Activated T-helper 1 cell treated with Interleukin-2 at 50 U/mL for 16 hours (primary cell): ENCODE results near the gene TPST2.
A peak's percentile ranks its signal among the peaks of the same experiment; 100 is the strongest.
"Not testable (repeated sequence)": the region's sequence is repeated elsewhere in the genome, so short reads cannot be mapped to it uniquely, and the experiment has no call there.

Experiments
- DNase-seq: peaks from one replicate; pipeline ENCODE4 v3.0.0-alpha.2; 2020; ENCODE audit warnings: low read depth

TPST2 gene

DNA sequence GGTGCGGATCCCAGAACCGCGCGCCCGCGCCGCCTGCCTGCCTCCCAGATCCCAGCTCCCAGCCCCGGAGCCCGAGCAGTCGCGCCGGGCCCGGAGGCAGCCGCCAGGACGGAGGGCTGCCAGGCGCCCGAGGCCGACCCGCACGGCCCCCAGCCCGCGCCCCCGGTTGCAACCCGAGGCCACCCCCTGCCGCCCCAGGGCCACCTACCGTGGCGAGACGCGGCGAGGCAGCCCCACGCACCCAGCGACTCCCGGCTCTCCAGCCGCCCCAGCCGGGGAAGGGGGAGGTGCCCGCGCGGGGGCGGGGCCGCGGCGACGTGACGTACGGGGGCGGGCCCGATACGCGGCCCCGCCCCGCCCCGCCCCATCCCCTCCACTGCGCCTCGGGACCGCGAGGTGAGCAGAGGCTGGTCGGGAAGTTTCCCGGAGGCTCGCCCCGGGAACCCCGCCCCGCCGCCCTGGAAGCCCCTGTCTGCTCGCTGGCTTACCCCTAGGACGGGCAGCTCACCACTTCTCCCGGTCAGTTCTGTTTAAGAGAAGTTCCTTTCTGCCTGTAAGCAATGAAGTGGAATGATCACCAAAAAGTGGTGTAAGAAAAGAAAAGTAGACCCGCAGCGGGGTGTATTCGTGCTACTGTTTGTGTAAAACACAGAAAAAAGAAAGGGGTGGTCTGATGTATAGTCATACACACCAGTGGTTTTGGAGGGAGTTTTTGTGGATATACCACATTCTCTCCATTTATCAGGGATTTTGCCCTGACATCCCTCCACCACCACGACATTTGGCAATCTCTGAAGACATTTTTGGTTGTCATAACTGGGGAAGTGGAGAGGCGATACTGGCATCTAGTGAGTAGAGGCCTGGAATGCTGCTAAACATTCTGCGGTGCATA lies at the start of gene TPST2:
TSS of gene TPST2 (minus strand) at position 288 of the 892 bp plus-strand sequence. CDS start 48,502 bp downstream, outside the sequence.
- peak; percentile 76 for DNase-seq

GRCh38 chr22:26636296-26636695 lies 46.4 kb upstream of the TPST2 start:
- no peak for DNase-seq

DNA sequence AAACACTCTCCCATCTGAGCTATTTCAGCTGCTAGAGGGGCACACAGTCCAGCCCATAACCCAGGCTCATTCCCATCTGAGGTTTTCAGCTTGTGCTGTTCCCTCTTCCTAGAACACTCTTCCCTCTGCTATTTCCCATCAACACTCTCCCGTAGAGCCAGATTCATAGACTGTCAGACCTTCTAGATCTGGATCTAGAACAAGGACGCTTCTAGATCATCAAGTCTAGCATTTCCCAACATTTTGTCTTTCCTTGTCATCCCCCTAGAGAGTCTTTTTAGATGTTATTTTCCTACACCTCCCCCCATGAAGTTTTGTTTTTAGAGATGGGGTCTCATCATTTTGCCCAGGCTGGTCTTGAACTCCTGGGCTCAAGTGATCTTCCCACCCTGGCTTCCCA lies 45.2 kb upstream of the TPST2 start:
- DNase-seq, result no peak

DNA sequence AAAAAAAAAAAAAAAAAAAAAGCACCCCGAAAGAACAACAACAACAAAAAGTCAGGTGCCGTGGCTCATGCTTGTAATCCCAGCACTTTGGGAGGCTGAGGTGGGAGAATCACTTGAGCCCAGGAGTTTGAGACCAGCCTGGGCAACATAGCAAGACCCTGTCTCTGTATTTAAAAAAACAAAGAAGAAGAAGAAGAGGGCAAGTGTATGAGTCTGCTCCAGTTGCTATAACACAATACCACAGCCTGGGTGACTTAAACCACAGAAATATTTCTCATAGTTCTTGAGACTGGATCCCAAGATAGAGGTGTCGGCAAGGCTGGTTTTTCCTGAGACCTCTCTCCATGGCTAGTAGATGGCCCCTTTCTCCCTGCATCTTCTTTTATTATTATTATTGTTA lies 44.3 kb upstream of the TPST2 start:
- DNase-seq, result no peak

- no peak for DNase-seq
Observed at GRCh38 chr22:26632422-26633155, 42.7 kb upstream of the TPST2 start.

DNA sequence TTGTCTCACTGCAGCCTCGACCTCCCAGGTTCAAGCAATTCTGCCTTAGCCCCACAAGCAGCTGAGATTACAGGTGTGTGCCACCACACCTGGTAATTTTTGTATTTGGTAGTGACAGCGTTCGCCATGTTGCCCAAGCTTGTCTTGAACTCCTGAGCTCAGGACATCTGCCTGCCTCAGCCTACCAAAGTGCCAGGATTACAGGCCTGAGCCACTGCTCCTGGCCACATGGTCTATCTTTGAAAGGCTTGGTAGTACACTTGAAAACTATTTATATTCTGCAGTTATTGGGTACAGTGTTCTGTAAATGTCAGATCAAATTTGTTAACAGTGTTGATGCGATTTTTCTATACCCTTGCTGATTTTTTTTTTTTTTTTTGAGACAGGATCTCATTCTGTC lies 41.4 kb upstream of the TPST2 start:
- DNase-seq, result no peak

DNA sequence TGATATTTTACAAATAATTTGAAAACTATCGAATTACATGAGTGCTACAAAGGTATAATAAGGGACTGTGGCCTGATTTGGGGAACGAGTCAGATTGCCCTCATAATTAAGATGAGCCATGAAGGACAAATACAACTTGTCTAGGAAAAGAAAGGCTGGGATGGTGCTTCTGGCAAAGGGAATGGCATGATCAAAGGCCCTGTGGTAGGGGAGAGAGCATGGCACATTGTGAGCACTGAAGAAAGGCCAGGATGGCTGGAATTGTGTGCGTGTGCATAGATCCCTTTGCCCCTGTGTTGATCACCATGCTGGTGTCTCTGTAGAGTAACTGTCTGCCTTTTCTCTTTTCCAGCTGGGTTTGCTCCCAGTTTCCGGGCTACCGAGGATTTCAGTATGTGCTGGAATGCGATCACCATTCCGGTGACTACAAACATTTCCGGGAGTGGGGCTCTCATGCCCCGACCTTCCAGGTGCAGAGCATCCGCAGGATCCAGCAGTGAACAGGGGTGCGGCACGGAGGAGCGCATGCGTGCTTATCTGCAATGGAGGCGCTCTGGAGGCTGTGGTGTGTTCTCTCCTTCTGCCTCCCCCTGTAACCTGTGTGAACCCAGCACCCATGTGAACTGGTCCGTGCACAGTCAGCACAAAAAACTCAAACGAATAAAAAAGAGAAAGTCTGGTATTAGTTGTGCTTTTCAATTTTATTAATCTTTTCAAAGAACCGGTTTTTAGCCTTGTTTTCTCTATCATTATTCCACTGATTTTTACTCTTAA lies 40.2 kb upstream of the TPST2 start:
- DNase-seq, result no peak

- DNase-seq, result no peak
Observed at GRCh38 chr22:26624803-26625202, 34.9 kb upstream of the TPST2 start.

DNA sequence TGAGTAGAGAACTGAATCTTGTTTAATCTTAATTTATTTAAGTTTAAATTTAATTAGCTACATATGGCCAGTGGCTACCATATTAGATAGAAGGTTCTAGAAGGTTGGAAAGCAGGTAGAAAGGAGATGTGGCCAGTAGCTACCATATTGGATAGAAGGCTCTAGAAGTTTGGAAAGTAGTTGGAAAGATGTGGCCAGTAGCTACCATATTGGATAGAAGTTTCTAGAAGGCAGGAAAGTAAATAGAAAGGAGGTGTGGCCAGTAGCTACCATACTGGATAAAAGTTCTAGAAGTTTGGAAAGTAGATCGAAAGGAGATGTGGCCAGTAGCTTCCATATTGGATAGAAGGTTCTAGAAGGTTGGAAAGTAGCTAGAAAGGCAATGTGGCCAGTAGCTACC lies 34.1 kb upstream of the TPST2 start:
- DNase-seq, result no peak

DNA sequence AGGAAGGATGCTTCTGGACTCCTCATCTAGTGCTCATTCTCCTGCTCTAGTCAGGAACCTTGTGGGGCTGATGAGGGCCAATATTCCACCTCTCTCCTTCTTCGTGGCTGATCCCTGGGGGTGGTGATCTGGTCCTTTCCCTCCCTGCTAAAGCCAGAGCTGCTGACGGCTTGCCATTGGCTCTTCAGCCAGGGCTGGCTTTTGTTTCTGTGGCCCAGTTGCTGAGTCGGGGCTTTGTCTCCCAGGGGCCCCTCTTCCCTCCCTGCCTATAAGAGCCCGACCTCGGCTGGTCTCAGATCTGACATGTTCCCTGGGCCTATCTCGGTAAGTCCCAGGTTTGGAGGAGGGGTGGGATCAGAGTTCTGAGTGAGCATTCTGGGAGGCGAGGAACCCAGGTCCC lies 31.7 kb upstream of the TPST2 start, which contains the start of gene CRYBA4:
TSS of gene CRYBA4 (plus strand) at position 301 of the 400 bp plus-strand sequence. CDS start 634 bp downstream, outside the sequence.
- no peak for DNase-seq

DNA sequence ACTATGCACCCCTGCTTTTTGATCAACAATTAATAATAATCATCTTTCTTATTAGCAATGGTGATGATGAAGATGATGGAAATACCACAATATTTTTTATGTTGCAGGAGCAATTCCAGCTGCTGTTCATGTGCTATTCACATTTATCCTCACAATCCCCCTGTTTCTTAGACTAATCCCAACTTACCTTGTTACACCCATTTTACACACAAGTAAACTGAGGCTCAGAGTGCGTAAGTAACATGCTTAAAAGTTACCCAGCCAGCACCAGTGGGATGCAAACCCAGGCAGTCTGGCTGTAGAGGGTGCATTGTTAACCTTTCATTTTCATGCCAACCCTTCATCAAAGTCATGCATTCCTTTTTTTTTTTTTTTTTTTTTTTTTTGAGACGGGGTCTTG lies 30.3 kb upstream of the TPST2 start:
- no peak for DNase-seq

- no peak for DNase-seq
Observed at GRCh38 chr22:26619510-26619909, 29.6 kb upstream of the TPST2 start.

GRCh38 chr22:26618455-26618854 lies 28.5 kb upstream of the TPST2 start:
- DNase-seq, result no peak

GRCh38 chr22:26617271-26618199 lies 27.6 kb upstream of the TPST2 start, which contains the start of gene CRYBB1:
Gene CRYBB1 (minus strand): TSS chr22:26618027. CDS start chr22:26616319, 1,708 bp downstream.
- no peak for DNase-seq

DNA sequence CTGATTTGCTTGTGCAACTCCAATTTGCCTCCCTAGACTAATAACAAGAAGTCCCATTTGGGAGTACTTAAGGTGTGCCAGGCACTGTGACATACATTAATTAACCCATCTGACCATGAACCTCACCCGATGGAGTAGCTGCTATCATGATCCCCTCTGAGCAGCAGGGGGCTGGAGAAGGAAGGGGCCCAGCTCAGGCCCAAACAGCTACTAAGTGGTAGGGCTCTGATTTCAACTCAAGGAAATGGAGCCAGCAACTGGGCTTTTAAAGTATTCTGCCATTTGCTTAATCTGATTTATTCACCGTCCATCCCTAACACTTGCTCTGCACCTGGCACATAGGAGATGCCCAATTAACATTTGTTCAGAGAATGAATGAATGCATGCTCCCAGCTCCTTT lies 26.7 kb upstream of the TPST2 start:
- DNase-seq, result no peak

DNA sequence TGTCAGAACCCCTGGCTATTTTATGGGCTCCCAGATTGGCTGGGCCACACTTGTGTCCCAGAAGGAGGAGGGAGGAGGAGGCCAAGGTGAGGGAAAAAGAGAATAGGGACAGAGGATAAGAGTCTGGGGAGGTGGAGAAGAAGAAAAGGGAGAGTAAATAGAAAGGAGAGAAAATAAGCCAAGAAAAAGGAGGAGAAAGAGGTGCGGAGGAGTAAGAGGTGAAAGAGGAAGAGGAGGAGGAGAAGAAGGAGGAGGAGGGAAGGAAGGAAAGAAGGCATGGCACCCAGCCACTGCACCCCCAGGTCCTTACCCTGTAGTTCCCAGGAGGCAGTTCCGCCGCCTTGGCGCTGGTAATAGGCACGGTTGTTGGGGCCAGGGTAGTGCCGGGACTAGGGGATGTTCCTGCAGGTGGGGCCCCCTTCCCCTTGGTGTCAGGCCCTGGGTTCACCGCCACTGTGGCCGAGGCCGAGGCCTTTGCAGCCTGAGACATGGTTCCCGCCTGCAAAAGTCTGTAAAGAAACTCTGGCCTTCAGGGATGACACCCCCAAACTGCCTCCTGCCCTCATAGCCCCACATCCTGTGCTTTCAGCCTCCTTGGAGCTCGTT lies 26.0 kb upstream of the TPST2 start:
- no peak for DNase-seq

DNA sequence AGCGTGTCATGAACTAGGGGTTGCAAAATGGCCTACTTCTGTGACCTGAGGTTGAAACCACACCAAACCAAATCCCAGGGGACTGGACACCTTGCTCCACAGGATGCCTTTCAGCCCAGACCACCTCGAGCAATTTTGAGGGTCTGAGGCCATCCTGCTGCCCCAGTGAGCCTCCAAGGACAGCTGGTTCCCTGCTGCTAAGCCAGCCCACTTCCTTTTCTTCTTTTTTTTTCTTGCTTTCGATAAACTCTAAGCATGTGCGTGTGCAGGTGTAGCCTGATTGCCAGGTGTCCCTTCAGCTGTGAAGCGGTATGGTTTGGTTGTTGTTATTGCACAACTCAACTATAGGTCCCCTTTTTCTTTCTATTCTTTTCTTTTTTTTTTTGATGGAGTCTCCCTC lies 25.2 kb upstream of the TPST2 start:
- no peak for DNase-seq

DNA sequence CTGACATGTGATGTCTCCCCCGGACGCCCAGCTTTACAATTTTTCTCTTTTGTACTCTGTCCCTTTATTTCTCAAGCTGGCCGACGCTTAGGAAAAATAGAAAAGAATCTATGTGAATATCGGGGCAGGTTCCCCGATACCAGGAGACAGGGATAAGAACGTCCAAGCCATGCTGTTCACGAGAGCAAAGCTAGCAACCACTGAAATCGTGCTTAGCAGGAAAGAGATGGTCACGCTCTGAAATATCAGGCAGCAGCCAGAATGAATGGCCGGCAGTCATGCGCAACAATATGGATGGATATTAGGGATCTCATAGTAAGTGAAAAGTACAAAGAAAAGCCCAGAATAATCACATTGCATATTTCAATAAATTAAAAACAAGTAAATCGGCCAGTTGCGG lies 24.4 kb upstream of the TPST2 start:
- DNase-seq, result no peak

DNA sequence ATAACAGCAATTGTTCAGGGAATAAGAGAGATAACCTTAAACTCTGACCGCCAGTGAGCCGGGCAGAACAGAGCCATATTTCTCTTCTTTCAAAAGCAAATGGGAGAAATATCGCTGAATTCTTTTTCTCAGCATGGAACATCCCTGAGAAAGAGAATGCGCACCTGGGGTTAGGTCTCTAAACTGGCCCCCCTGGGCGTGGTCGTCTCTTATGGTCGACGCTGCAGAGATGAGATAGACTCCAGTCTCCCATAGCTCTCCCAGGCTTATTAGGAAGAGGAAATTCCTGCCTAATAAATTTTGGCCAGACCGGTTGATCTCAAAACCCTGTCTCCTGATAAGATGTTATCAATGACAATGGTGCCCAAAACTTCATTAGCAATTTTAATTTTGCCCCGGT lies 23.8 kb upstream of the TPST2 start:
- DNase-seq, result not testable (repeated sequence)

DNA sequence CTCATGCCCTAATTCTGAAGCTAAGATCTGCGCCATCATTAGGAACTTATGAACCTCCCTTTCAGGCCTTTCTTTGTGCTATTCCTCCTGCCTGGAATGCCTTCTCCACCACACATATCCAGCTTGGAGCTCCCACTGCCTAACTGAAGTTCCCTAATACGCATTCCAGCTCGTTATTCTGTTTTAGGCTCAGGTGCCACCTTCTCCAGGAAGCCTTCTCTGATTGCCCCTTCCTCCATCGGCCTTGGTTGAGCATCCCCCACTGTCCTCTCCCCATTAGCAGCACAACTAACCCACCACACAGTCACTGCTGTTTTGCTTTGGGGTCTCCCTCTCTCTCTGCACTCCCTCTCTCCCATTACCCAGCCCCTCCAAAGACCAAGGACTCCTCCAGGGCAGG lies 22.7 kb upstream of the TPST2 start:
- DNase-seq, result no peak

DNA sequence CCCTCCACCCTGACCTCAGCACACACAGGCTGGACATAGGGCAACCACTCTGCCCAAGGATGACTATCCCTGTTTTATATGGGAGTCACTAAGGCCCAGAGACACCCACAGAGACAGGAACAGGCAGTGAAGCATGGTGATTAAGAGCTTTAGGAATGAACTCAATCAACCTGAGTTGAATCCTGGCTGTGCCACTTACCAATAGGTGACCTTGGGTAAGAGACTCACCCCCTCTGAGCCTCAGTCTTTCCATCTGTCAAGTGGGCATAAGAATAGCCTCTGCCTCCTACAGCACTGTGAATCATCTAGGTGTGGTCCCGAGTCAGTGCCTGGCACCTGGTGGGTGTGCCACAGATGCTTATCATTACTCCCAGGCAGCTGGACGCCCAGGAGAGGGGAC lies 21.1 kb upstream of the TPST2 start:
- DNase-seq, result no peak
